Trophoblast cell (in vitro differentiated cells and primary cell): Measurements from ENCODE around the gene RPTOR.

Experiments
- DNase-seq, 2 donors: peaks; one replicate each; pipeline ENCODE4 v3.0.0-alpha.2; 2016
- H2AFZ ChIP-seq: 2 replicates; pipeline ENCODE4 v1.6.1; 2013; ENCODE audit warnings: low read length, moderate library complexity, mild to moderate bottlenecking; ENCODE audit not compliant: insufficient read depth, poor library complexity
- H2AK5ac ChIP-seq: 2 replicates; pipeline ENCODE4 v1.6.1; 2013; ENCODE audit warnings: mild to moderate bottlenecking, low read length
- H2BK120ac ChIP-seq: 2 replicates; pipeline ENCODE4 v1.6.1; 2013; ENCODE audit warnings: low read length, mild to moderate bottlenecking, moderate library complexity; ENCODE audit not compliant: insufficient read depth, poor library complexity
- H2BK12ac ChIP-seq: 2 replicates; pipeline ENCODE4 v1.6.1; 2013; ENCODE audit warnings: mild to moderate bottlenecking, low read length, moderate library complexity
- H2BK5ac ChIP-seq: 2 replicates; pipeline ENCODE4 v1.6.1; 2013; ENCODE audit warnings: low read length, low read depth, moderate library complexity, mild to moderate bottlenecking; ENCODE audit not compliant: poor library complexity
- H3K14ac ChIP-seq: 2 replicates; pipeline ENCODE4 v1.6.1; 2013; ENCODE audit warnings: mild to moderate bottlenecking, low read length
- H3K18ac ChIP-seq: 2 replicates; pipeline ENCODE4 v1.6.1; 2013; ENCODE audit warnings: mild to moderate bottlenecking, low read length
- H3K23ac ChIP-seq: 2 replicates; pipeline ENCODE4 v1.6.1; 2013; ENCODE audit warnings: low read length
- H3K27ac ChIP-seq: 2 replicates; pipeline ENCODE4 v1.5.1; 2013; ENCODE audit warnings: low read depth, mild to moderate bottlenecking, inconsistent platforms, low read length, moderate library complexity
- H3K27me3 ChIP-seq: 2 replicates; pipeline ENCODE4 v1.6.1; 2013; ENCODE audit warnings: inconsistent platforms, mild to moderate bottlenecking, low read length, moderate library complexity; ENCODE audit not compliant: insufficient read depth
- H3K36me3 ChIP-seq, 2 experiments: 1 replicate in 1 of 2; 2 replicates in 1 of 2; pipeline ENCODE4 v1.6.1; 2013; ENCODE audit warnings: low read length in 2 of 2, mild to moderate bottlenecking in 2 of 2, moderate library complexity in 1 of 2; ENCODE audit not compliant: insufficient read depth in 2 of 2, control insufficient read depth in 1 of 2
- H3K4ac ChIP-seq: 2 replicates; pipeline ENCODE4 v1.6.1; 2013; ENCODE audit warnings: low read depth, mild to moderate bottlenecking, low read length, moderate library complexity
- H3K4me1 ChIP-seq, 2 experiments: 1 replicate in 1 of 2; 2 replicates in 1 of 2; pipeline ENCODE4 v1.6.1; 2013; ENCODE audit warnings: low read length in 2 of 2, mild to moderate bottlenecking in 2 of 2, moderate library complexity in 1 of 2; ENCODE audit not compliant: insufficient read depth in 2 of 2, control insufficient read depth in 1 of 2
- H3K4me2 ChIP-seq: 2 replicates; pipeline ENCODE4 v1.6.1; 2013; ENCODE audit warnings: inconsistent platforms, mild to moderate bottlenecking, low read length, moderate library complexity
- H3K4me3 ChIP-seq: 2 replicates; pipeline ENCODE4 v1.5.1; 2013; ENCODE audit warnings: mild to moderate bottlenecking, low read depth, low read length, inconsistent platforms
- H3K79me1 ChIP-seq: one replicate; pipeline ENCODE4 v1.6.1; 2013; ENCODE audit warnings: low read length
- H3K79me2 ChIP-seq: 2 replicates; pipeline ENCODE4 v1.6.1; 2013; ENCODE audit warnings: low read length, mild to moderate bottlenecking; ENCODE audit not compliant: control insufficient read depth, insufficient read depth, poor library complexity
- H3K9ac ChIP-seq: 2 replicates; pipeline ENCODE4 v1.6.1; 2013; ENCODE audit warnings: mild to moderate bottlenecking, low read length
- H3K9me3 ChIP-seq: 2 replicates; pipeline ENCODE4 v1.6.1; 2013; ENCODE audit warnings: low read depth, mild to moderate bottlenecking, control low read depth, inconsistent platforms, low read length; ENCODE audit not compliant: insufficient read depth
- H4K12ac ChIP-seq: 2 replicates; pipeline ENCODE4 v1.6.1; 2013; ENCODE audit warnings: low read depth, mild to moderate bottlenecking, low read length, moderate library complexity
- H4K8ac ChIP-seq: 2 replicates; pipeline ENCODE4 v1.6.1; 2013; ENCODE audit warnings: low read depth, mild to moderate bottlenecking, low read length, moderate library complexity
- H4K91ac ChIP-seq: one replicate; pipeline ENCODE4 v1.6.1; 2013; ENCODE audit warnings: low read depth, mild to moderate bottlenecking, low read length, moderate library complexity
- WGBS: extraction: QIAGEN DNeasy Blood & Tissue Kit; methylation state at CpG from one replicate; pipeline ENCODE4 v1.1.7; 2013; ENCODE audit warnings: missing lambda C conversion rate; ENCODE audit not compliant: insufficient read length, insufficient coverage; ENCODE audit errors: extremely low coverage; 5-methylcytosine and 5-hydroxymethylcytosine counted together

The RPTOR gene

GRCh38 chr17:80604670-80605010, 60.0 kb downstream of the RPTOR start:
- Histone ChIP-seq H3K23ac (no peak overlapping the region), H2BK12ac (no peak overlapping the region), H3K18ac (no peak overlapping the region), H3K79me1 (no peaks in the 10 kb centered on the region), H3K9me3 (peaks cover 2% of the 10 kb centered on the region), H2BK5ac (no peak overlapping the region), H3K27me3 (no peaks in the 10 kb centered on the region), H3K4me1 (peaks cover 0 to 2% of the 10 kb centered on the region in 2 experiments), H3K4ac (no peak overlapping the region), H2BK120ac (no peak overlapping the region), H3K4me2 (no peak overlapping the region), H3K79me2 (peaks cover 2% of the 10 kb centered on the region), H3K4me3 (no peak overlapping the region), H4K12ac (no peak overlapping the region), H2AK5ac (no peak overlapping the region), H3K9ac (no peak overlapping the region), H3K14ac (no peak overlapping the region), H4K8ac (no peak overlapping the region), H2AFZ (no peak overlapping the region), H3K27ac (no peak overlapping the region), H4K91ac (no peak overlapping the region), H3K36me3 (no peaks in the 10 kb centered on the region)
- no peak for DNase-seq
- WGBS: no CpG with 5 or more reads among the region's 7 CpGs

- WGBS: no CpG with 5 or more reads among the region's 16 CpGs
Measured at GRCh38 chr17:80605326-80606066, 60.9 kb downstream of the RPTOR start.

GRCh38 chr17:80608326-80608725, 63.7 kb downstream of the RPTOR start:
- no CpG with 5 or more reads among the region's 12 CpGs for WGBS
- Histone ChIP-seq H3K14ac (no peak overlapping the region), H4K8ac (no peak overlapping the region), H2BK5ac (no peak overlapping the region), H3K9ac (no peak overlapping the region), H2BK120ac (no peak overlapping the region), H3K23ac (no peak overlapping the region), H3K4me3 (no peak overlapping the region), H3K9me3 (peaks cover 2% of the 10 kb centered on the region), H3K4me2 (no peak overlapping the region), H3K79me1 (no peaks in the 10 kb centered on the region), H3K79me2 (peaks cover 2% of the 10 kb centered on the region), H3K18ac (no peak overlapping the region), H3K4ac (no peak overlapping the region), H4K91ac (no peak overlapping the region), H3K36me3 (no peaks in the 10 kb centered on the region), H3K4me1 (no peaks in the 10 kb centered on the region), H4K12ac (no peak overlapping the region), H3K27me3 (no peaks in the 10 kb centered on the region), H3K27ac (no peak overlapping the region), H2AFZ (no peak overlapping the region), H2BK12ac (no peak overlapping the region), H2AK5ac (no peak overlapping the region)
- DNase-seq: no peak

More at GRCh38 chr17:80605326-80606066, 60.9 kb downstream of the RPTOR start:
- Histone ChIP-seq H3K79me1 (no peaks in the 10 kb centered on the region), H3K18ac (no peak overlapping the region), H3K9ac (no peak overlapping the region), H3K23ac (no peak overlapping the region), H3K14ac (no peak overlapping the region), H2BK12ac (no peak overlapping the region), H2BK5ac (no peak overlapping the region), H3K27me3 (no peaks in the 10 kb centered on the region), H3K27ac (no peak overlapping the region), H3K79me2 (peaks cover 2% of the 10 kb centered on the region), H3K9me3 (peaks cover 2% of the 10 kb centered on the region), H3K4me1 (no peaks in the 10 kb centered on the region), H2BK120ac (no peak overlapping the region), H4K8ac (no peak overlapping the region), H2AFZ (no peak overlapping the region), H3K36me3 (no peaks in the 10 kb centered on the region), H3K4me2 (no peak overlapping the region), H3K4me3 (no peak overlapping the region), H4K12ac (no peak overlapping the region), H2AK5ac (no peak overlapping the region), H4K91ac (no peak overlapping the region), H3K4ac (no peak overlapping the region)
- DNase-seq: peak; percentile 25 to 26

- peaks cover 2% of the 10 kb centered on the region for H3K9me3 ChIP-seq
- no peak overlapping the region for H3K4ac ChIP-seq
- no peak overlapping the region for H2AK5ac ChIP-seq
- H4K8ac ChIP-seq: no peak overlapping the region
- no peak overlapping the region for H2BK5ac ChIP-seq
- H3K79me1 ChIP-seq: no peaks in the 10 kb centered on the region
- no peak overlapping the region for H3K4me2 ChIP-seq
- no peak overlapping the region for H2BK120ac ChIP-seq
- no CpG with 5 or more reads among the region's 5 CpGs for WGBS
- H4K91ac ChIP-seq: no peak overlapping the region
- peaks cover 2% of the 10 kb centered on the region for H3K79me2 ChIP-seq
- no peaks in the 10 kb centered on the region for H3K36me3 ChIP-seq
- no peak overlapping the region for H2BK12ac ChIP-seq
- DNase-seq: no peak
- H3K14ac ChIP-seq: no peak overlapping the region
- no peaks in the 10 kb centered on the region for H3K4me1 ChIP-seq
- no peaks in the 10 kb centered on the region for H3K27me3 ChIP-seq
- H3K27ac ChIP-seq: no peak overlapping the region
- H3K9ac ChIP-seq: no peak overlapping the region
- no peak overlapping the region for H3K23ac ChIP-seq
- H2AFZ ChIP-seq: no peak overlapping the region
- H3K18ac ChIP-seq: no peak overlapping the region
- H3K4me3 ChIP-seq: no peak overlapping the region
- no peak overlapping the region for H4K12ac ChIP-seq
Measured at GRCh38 chr17:80609757-80610156, 65.1 kb downstream of the RPTOR start.
